ENCODE measurements around the gene RASSF3. TPM values are rescaled to one million over a fixed set of nuclear protein-coding genes. Genes with fewer than 3 reads are reported as not detected.

RASSF3 gene
- total and polyA plus RNA-seq, 2 of the 13 experiments (the other 11 are each of a cell fraction or from before 2014, with no cell fraction given): 15.5 to 16.0 TPM

DNA sequence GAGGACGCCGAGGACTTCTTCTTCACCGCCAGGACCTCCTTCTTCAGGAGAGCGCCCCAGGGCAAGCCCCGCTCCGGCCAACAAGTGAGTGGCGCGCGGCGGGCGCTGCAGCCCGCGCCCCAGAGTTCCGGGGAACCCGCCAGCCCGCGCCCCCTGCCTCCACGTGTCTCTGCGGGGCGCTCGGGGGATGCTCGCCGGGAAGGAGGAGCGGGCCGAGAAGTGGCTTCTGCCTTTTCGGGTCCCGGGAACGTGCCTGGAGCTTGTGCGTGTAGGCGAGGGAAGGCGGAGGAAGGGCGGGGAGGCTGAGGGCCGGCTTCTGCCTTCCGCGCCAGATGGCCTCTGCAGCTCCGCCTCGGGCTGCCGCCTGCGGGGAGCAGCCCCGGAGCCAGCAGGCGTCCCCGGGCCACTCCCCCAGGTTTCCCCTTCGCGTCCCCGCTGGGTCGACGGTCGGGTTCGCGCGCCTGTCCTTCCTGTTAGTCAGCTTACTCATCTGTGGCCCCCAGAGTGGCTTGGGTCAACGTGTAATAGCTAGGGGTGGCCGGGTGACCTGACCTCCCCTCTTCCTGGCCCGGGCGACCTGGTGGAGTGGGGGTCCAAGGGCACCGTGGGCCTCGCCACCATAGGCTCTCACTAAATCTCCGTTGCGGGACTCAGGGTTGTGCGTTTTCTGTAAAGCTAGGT lies 505 bp downstream of the RASSF3 start (continued):
- TF ChIP-seq ZBTB25 (CRISPR knock-in tag; IDR thresholded peaks at IDR 0.05): no peak
- TF ChIP-seq, protein P1, sequence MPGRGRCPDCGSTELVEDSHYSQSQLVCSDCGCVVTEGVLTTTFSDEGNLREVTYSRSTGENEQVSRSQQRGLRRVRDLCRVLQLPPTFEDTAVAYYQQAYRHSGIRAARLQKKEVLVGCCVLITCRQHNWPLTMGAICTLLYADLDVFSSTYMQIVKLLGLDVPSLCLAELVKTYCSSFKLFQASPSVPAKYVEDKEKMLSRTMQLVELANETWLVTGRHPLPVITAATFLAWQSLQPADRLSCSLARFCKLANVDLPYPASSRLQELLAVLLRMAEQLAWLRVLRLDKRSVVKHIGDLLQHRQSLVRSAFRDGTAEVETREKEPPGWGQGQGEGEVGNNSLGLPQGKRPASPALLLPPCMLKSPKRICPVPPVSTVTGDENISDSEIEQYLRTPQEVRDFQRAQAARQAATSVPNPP (CRISPR knock-in tag; IDR thresholded peaks at IDR 0.05): no peak
- TF ChIP-seq, protein P2, sequence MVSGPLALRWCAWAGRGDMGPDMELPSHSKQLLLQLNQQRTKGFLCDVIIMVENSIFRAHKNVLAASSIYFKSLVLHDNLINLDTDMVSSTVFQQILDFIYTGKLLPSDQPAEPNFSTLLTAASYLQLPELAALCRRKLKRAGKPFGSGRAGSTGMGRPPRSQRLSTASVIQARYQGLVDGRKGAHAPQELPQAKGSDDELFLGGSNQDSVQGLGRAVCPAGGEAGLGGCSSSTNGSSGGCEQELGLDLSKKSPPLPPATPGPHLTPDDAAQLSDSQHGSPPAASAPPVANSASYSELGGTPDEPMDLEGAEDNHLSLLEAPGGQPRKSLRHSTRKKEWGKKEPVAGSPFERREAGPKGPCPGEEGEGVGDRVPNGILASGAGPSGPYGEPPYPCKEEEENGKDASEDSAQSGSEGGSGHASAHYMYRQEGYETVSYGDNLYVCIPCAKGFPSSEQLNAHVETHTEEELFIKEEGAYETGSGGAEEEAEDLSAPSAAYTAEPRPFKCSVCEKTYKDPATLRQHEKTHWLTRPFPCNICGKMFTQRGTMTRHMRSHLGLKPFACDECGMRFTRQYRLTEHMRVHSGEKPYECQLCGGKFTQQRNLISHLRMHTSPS (CRISPR knock-in tag; IDR thresholded peaks at IDR 0.05; ENCODE audit: low read depth): no peak
- TF ChIP-seq FLYWCH1 (CRISPR knock-in tag; IDR thresholded peaks at IDR 0.05): 0 out of 2 replicates have a peak, but pooled peaks have one; percentile 29
- TF ChIP-seq FOXK1 (CRISPR knock-in tag; IDR thresholded peaks at IDR 0.05; ENCODE audit: borderline replicate concordance, low read depth): no peak
- TF ChIP-seq, protein P3, sequence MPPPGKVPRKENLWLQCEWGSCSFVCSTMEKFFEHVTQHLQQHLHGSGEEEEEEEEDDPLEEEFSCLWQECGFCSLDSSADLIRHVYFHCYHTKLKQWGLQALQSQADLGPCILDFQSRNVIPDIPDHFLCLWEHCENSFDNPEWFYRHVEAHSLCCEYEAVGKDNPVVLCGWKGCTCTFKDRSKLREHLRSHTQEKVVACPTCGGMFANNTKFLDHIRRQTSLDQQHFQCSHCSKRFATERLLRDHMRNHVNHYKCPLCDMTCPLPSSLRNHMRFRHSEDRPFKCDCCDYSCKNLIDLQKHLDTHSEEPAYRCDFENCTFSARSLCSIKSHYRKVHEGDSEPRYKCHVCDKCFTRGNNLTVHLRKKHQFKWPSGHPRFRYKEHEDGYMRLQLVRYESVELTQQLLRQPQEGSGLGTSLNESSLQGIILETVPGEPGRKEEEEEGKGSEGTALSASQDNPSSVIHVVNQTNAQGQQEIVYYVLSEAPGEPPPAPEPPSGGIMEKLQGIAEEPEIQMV (CRISPR knock-in tag; IDR thresholded peaks at IDR 0.05; ENCODE audit: low read depth): peak; percentile 75; the same call in 1 of the 2 replicates
- TF ChIP-seq ZNF629 (CRISPR knock-in tag; conservative IDR thresholded peaks at IDR 0.05): 0 out of 2 replicates have a peak, but pooled peaks have one; percentile 24
- TF ChIP-seq, protein P4, sequence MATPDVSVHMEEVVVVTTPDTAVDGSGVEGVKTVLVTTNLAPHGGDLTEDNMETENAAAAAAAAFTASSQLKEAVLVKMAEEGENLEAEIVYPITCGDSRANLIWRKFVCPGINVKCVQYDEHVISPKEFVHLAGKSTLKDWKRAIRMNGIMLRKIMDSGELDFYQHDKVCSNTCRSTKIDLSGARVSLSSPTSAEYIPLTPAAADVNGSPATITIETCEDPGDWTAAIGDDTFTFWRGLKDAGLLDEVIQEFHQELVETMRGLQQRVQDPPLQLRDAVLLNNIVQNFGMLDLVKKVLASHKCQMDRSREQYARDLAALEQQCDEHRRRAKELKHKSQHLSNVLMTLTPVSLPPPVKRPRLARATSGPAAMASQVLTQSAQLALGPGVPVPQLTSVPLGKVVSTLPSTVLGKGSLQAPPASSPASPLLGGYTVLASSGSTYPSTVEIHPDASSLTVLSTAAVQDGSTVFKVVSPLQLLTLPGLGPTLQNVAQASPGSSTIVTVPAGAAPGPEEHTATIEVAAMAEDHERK (CRISPR knock-in tag; IDR thresholded peaks at IDR 0.05; ENCODE audit: low read depth): no peak
- TF ChIP-seq, protein P5, sequence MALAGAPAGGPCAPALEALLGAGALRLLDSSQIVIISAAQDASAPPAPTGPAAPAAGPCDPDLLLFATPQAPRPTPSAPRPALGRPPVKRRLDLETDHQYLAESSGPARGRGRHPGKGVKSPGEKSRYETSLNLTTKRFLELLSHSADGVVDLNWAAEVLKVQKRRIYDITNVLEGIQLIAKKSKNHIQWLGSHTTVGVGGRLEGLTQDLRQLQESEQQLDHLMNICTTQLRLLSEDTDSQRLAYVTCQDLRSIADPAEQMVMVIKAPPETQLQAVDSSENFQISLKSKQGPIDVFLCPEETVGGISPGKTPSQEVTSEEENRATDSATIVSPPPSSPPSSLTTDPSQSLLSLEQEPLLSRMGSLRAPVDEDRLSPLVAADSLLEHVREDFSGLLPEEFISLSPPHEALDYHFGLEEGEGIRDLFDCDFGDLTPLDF (CRISPR knock-in tag; IDR thresholded peaks at IDR 0.05): peak; percentile 50; the same call in 1 of the 2 replicates
- no peak for TF ChIP-seq MZF1 (CRISPR knock-in tag; IDR thresholded peaks at IDR 0.05; ENCODE audit: borderline replicate concordance)
- no peak for TF ChIP-seq USF2 (IDR thresholded peaks at IDR 0.05; ENCODE audit: low read depth, low read length)
- no peak for TF ChIP-seq USF2 (CRISPR knock-in tag; IDR thresholded peaks at IDR 0.05; ENCODE audit: borderline replicate concordance)
- TF ChIP-seq, protein P6, sequence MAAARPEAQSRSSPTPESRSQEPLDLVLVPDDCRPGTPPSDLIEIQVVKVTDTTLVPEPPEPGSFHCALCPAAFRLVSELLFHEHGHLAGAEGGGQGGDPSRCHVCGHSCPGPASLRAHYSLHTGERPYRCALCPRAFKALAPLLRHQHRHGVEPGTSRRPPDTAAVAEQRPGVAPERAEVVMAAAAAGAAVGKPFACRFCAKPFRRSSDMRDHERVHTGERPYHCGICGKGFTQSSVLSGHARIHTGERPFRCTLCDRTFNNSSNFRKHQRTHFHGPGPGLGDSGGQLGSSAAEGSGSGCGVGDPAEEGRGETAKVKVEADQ (CRISPR knock-in tag; IDR thresholded peaks at IDR 0.05; ENCODE audit: borderline replicate concordance): no peak
- TF ChIP-seq LBX2 (CRISPR knock-in tag; IDR thresholded peaks at IDR 0.05; ENCODE audit: borderline replicate concordance): peak; percentile 45; the same call in 1 of the 2 replicates
- no peak for TF ChIP-seq ZNF724P (CRISPR knock-in tag; IDR thresholded peaks at IDR 0.05; ENCODE audit: borderline replicate concordance)

Measured in HepG2 (cell line).